Adrenal gland (tissue), 5 donors: ENCODE data around the gene KHSRP.

Source experiments
- POLR2A ChIP-seq, 2 donors: fragments of 450-650 bp; IDR thresholded peaks; one replicate each; pipeline ENCODE4 v1.6.1; 2017; ENCODE audit warnings: antibody characterized with exemption in 2 of 2, mild to moderate bottlenecking in 2 of 2, moderate library complexity in 1 of 2
- TF ChIP-seq, protein P1 (sequence below), 6 experiments: fragments of 450-650 bp in 4 of 6; fragments of 200-600 bp in 2 of 6; sonication (generic) in 1 of 6; IDR thresholded peaks; 1 replicate in 5 of 6; 2 replicates in 1 of 6; pipeline versions ENCODE4 v1.5.1 to v1.8.0; 2016 to 2021; ENCODE audit warnings: antibody characterized with exemption in 6 of 6, mild to moderate bottlenecking in 2 of 6, moderate library complexity in 1 of 6
- donor health status: DM: no; HTN: no; CAD: no.

DNA sequence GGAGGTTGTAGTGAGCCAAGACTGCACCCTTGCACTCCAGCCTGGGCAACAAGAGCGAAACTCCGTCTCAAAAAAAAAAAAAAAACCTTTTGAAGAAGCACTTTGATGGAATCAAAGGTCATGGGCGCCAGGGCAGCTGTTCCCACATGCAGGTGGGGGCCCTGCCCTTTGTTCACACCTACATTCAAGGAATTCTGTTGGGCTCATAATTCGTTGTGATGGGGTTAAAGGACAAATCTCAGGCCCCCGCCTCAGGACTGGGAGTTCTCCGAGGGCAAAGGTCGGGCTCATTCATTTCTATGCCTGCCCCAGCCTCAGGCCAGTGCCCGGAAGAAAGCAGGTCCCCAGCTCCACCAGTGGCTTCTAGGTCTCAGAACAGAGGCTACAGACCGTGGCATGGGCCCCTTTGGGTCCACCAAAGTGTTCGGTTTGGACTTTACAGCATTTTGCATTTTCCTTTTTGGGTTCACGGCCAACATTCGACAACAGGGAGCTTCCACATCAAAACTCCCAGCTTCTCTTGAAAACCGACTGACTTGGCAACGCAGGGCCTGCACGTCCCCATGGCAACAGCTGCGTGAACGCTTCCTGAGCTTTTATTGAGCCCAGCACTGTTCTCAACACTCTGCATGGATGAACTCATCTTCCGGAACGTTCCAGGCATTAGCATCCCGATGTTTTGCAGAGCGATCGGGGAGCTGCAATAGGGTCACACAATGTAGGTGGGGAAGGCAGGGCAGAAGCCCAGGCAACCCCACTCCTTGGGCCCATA lies 21.6 kb downstream of the KHSRP start:
- TF ChIP-seq, protein P1, sequence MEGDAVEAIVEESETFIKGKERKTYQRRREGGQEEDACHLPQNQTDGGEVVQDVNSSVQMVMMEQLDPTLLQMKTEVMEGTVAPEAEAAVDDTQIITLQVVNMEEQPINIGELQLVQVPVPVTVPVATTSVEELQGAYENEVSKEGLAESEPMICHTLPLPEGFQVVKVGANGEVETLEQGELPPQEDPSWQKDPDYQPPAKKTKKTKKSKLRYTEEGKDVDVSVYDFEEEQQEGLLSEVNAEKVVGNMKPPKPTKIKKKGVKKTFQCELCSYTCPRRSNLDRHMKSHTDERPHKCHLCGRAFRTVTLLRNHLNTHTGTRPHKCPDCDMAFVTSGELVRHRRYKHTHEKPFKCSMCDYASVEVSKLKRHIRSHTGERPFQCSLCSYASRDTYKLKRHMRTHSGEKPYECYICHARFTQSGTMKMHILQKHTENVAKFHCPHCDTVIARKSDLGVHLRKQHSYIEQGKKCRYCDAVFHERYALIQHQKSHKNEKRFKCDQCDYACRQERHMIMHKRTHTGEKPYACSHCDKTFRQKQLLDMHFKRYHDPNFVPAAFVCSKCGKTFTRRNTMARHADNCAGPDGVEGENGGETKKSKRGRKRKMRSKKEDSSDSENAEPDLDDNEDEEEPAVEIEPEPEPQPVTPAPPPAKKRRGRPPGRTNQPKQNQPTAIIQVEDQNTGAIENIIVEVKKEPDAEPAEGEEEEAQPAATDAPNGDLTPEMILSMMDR (IDR thresholded peaks at IDR 0.05) = no peak
- no peak for TF ChIP-seq POLR2A (IDR thresholded peaks at IDR 0.05)
